GM12878 (cell line): ENCODE measurements around the gene DLX5. TPM values are rescaled to one million over a fixed set of nuclear protein-coding genes. Genes with fewer than 3 reads are reported as not detected.

Experiments
- ATAC-seq: fragments of 200-7000 bp; cut with Tn5 transposase; 3 replicates; pipeline ENCODE4 v1.9.1; 2020; ENCODE audit warnings: mild to moderate bottlenecking, moderate library complexity
- BruUV-seq: library from RNA; stranded (reverse); fragments of 400-500 nt; replicated peaks from 2 replicates; lab custom pipeline; 2021; lab: Mats Ljungman, UMichigan
- CTCF ChIA-PET: fragments of 300-600 bp; sonication (Branson Sonifier 250); formaldehyde crosslinking; extraction: SDS; loops from one replicate; lab custom pipeline; 2021; ENCODE audit warnings: inconsistent platforms; lab: Yijun Ruan, JAX
- POLR2A ChIA-PET: fragments of 350-600 bp; formaldehyde crosslinking; extraction: SDS; loops from one replicate; lab custom pipeline; 2021; ENCODE audit warnings: inconsistent platforms; lab: Charles Lee
- RAD21 ChIA-PET: fragments of 300-600 bp; sonication (Branson Sonifier 250); formaldehyde crosslinking; loops from one replicate; lab custom pipeline; 2023; ENCODE audit warnings: antibody characterized with exemption; ENCODE audit not compliant: unreplicated experiment; lab: Charles Lee
- SMC1A ChIA-PET: fragments of 300-600 bp; sonication (Branson Sonifier 250); formaldehyde crosslinking; loops from one replicate; lab custom pipeline; 2023; ENCODE audit not compliant: unreplicated experiment, uncharacterized antibody; lab: Charles Lee
- DNase-seq: peaks from one replicate; pipeline ENCODE4 v3.0.0-alpha.2; 2011; ENCODE audit warnings: low read depth, low spot score
- FAIRE-seq: peaks from 3 replicates; lab custom pipeline; 2011; peaks lifted over from hg19 to GRCh38; lab: Jason Lieb, UNC
- H2AFZ ChIP-seq: 2 replicates; pipeline ENCODE4 v1.6.0; 2011; ENCODE audit warnings: low read depth, low read length, control low read depth; ENCODE audit not compliant: control insufficient read depth
- H3K27ac ChIP-seq: 2 replicates; pipeline ENCODE4 v1.5.1; 2011; ENCODE audit warnings: control low read depth; ENCODE audit not compliant: control insufficient read depth, insufficient read depth
- H3K27me3 ChIP-seq, 2 experiments: replicated peaks in 1 of 2; 2 replicates each; pipeline versions ENCODE4 v1.6.0 to v1.6.1; 2011; ENCODE audit warnings: low read length in 1 of 2; ENCODE audit not compliant: control insufficient read depth in 2 of 2, insufficient read depth in 2 of 2
- H3K36me3 ChIP-seq, 2 experiments: 2 replicates each; pipeline ENCODE4 v1.5.1; 2011; ENCODE audit warnings: low read length in 1 of 2; ENCODE audit not compliant: control insufficient read depth in 2 of 2, insufficient read depth in 2 of 2
- H3K4me1 ChIP-seq: 2 replicates; pipeline ENCODE4 v1.6.1; 2011; ENCODE audit warnings: mild to moderate bottlenecking, low read length, moderate library complexity, mixed read lengths; ENCODE audit not compliant: control insufficient read depth, insufficient read depth
- H3K4me2 ChIP-seq: 2 replicates; pipeline ENCODE4 v1.6.0; 2011; ENCODE audit warnings: control low read depth; ENCODE audit not compliant: control insufficient read depth, insufficient read depth
- H3K4me3 ChIP-seq: fragments of 200-600 bp; sonication (generic); 2 replicates; pipeline ENCODE4 v1.5.1; 2016
- H3K79me2 ChIP-seq: 2 replicates; pipeline ENCODE4 v1.6.0; 2011; ENCODE audit warnings: low read length; ENCODE audit not compliant: control insufficient read depth, insufficient read depth
- H3K9ac ChIP-seq: 2 replicates; pipeline ENCODE4 v1.8.0; 2011; ENCODE audit warnings: low read length, control low read depth, mixed read lengths; ENCODE audit not compliant: control insufficient read depth, insufficient read depth
- H3K9me3 ChIP-seq: replicated peaks from 3 replicates; pipeline ENCODE4 v1.5.1; 2011; ENCODE audit warnings: mild to moderate bottlenecking, low read length; ENCODE audit not compliant: control insufficient read depth, insufficient read depth
- H4K20me1 ChIP-seq: 2 replicates; pipeline ENCODE4 v1.6.0; 2011; ENCODE audit not compliant: control insufficient read depth, insufficient read depth
- MTA2 ChIP-seq: fragments of 450-650 bp; IDR thresholded peaks from 2 replicates; pipeline ENCODE4 v1.6.1; 2016; ENCODE audit warnings: low read depth, mild to moderate bottlenecking, moderate library complexity
- MYB ChIP-seq: fragments of 150-350 bp; IDR thresholded peaks from 2 replicates; pipeline ENCODE4 v1.6.1; 2014; ENCODE audit warnings: mild to moderate bottlenecking, low read depth, low read length, borderline replicate concordance
- SIN3A ChIP-seq: IDR thresholded peaks from 2 replicates; pipeline ENCODE4 v1.6.1; 2012; ENCODE audit warnings: low read depth, low read length, improper control_type of control experiment
- TBL1XR1 ChIP-seq: IDR thresholded peaks from 2 replicates; pipeline ENCODE4 v1.6.1; 2012; ENCODE audit warnings: low read depth, low read length, improper control_type of control experiment
- WGBS: methylation state at CpG from one replicate; pipeline ENCODE4 v1.1.6; 2016; ENCODE audit warnings: low lambda C conversion rate; ENCODE audit not compliant: insufficient replicate concordance, insufficient coverage; ENCODE audit errors: missing lambda C conversion rate; 5-methylcytosine and 5-hydroxymethylcytosine counted together
- in situ Hi-C: fragments of 300-500 bp; cut with MboI; formaldehyde crosslinking; loops from 9 replicates; pipeline ENCODE4 v1.14.3; 2018; ENCODE audit warnings: mixed read lengths
- intact Hi-C: fragments of 100-400 bp; cut with micrococcal nuclease; formaldehyde crosslinking; loops from one replicate; pipeline ENCODE4 v1.14.2; 2022; ENCODE audit not compliant: unreplicated experiment
- polyA plus RNA-seq, 11 experiments: library from polyadenylated mRNA; depleted of rRNA in 4 of 11; unstranded in 6 of 11; stranded (reverse) in 5 of 11; fragments of >200 nt; fragmentation: Nextera tagmentation in 4 of 11; fragmentation: Illumina TruSeq in 1 of 11; extraction: Ambion mirVana in 4 of 11; extraction: Trizol in 1 of 11; gene quantifications; 1 replicate in 1 of 11; 2 replicates in 10 of 11; pipeline versions ENCODE4 v1.2.1 to v1.2.3, GENCODE V29; 2011 to 2016; ENCODE audit warnings: inconsistent platforms in 2 of 11, missing spikeins in 2 of 11, low read depth in 1 of 11
- total RNA-seq, 4 experiments: library from RNA; depleted of rRNA in 3 of 4; stranded (reverse); fragments of >200 nt in 3 of 4; fragmentation: Illumina TruSeq in 1 of 4; extraction: Trizol in 1 of 4; gene quantifications; 2 replicates each; pipeline versions ENCODE4 v1.2.1 to v1.2.3, GENCODE V29; 2013 to 2021

The DLX5 gene
- total and polyA plus RNA-seq, 10 of the 15 experiments (the other 5 are each of a cell fraction or from before 2014, with no cell fraction given), result not detected

DNA sequence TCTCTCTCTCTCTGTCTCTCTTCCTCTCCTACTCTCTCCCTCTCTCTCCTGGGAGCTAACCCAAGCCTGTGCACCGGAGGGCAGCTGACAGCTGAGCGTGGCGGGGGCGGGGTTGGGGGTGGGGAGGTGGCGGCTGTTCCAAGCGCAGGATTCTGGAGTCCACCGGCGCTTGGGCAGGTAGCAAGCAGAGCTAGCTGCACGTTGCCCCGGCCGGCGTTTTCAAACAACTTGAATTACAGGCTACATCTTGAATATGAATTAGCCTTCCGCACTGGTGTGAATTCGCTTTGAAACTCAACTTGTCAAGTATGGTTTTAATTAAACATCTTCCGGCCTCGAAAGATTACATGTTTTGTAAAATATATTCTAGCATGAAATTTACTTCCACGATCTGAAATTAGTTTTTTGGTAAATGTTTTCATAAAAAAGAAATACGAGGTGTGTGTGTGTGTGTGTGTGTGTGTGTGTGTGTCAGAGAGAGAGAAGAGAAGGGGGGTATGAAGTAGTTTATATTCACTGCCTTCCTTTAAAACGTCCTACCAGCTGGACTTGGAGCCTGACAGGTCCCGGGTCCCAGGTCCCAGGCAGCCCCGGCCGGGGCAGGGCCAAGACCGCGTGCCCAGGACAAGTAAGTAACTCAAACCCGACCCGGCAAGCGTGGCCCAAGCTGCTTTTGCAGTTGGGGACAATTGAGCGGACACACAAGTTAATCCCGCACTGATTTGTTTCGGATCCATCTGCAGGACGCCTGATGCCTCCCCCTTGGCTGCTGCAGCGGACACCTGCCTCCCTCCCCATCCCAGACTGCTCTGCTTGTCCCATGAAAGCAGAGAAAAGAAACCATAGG, 28.3 kb downstream of the DLX5 start:
- POLR2A ChIA-PET, result no interaction called here
- no peak for FAIRE-seq

DNA sequence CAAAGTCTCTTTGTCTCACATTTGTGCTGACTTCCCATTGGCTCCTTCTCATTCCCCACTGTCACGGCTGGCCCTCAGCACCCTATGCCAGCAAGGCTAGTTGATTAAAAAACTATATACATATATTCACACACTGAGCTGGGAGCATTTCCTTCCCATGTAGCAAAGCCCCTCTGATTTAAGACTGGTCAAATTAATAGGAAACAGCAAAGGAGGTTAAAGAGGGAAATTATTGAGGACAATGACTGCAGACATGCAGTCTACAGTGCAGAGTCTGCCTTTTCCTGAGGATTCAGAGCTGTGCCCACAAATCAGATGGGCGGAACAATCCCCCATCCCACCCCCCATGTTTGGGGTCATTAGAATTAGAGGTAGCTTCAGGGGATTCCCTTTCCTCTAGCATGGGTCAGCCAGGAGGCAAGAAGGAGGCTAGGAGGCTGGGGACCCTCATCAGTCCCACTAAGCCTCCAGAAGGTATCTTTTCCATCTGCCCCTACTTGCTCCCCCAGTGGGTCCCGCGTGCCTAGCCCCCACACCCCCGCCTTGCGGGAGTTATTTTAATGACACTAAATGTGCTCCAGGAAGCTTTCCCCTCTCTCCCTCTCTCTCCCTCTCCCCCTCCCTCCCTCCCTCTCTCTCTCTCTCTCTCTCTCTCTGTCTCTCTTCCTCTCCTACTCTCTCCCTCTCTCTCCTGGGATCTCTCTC, 29.1 kb downstream of the DLX5 start:
- CTCF ChIA-PET, result interaction anchor here (0.7 kb wide), 1 partner anchor 32 kb away, joined by 3 read pairs; no protein-coding TSS in a partner anchor

More for the DNA sequence above, 28.3 kb downstream of the DLX5 start:
- no peaks in the 10 kb centered on the region for H3K79me2 ChIP-seq
- no peak overlapping the region for H3K4me3 ChIP-seq
- no peak overlapping the region for H3K4me2 ChIP-seq
- 23% methylated on average over 29 of the region's 32 CpGs for WGBS
- H3K4me1 ChIP-seq, result no peaks in the 10 kb centered on the region
- ATAC-seq, result no peak
- no peak overlapping the region for H3K27ac ChIP-seq
- SMC1A ChIA-PET, result no interaction called here
- BruUV-seq, result no TSS peak
- H3K27me3 ChIP-seq, result peaks cover 17 to 24% of the 10 kb centered on the region in 2 experiments
- in situ Hi-C loops, result no loop called here
- no peak for TF ChIP-seq MTA2
- TF ChIP-seq SIN3A, result no peak
- H4K20me1 ChIP-seq, result no peaks in the 10 kb centered on the region; the same call in 1 of the 2 replicates
- no peak overlapping the region for H3K9ac ChIP-seq
- H3K9me3 ChIP-seq, result no peaks in the 10 kb centered on the region; the same call in 2 of the 3 replicates
- intact Hi-C loops, result no loop called here
- CTCF ChIA-PET, result no interaction called here
- DNase-seq, result no peak
- H2AFZ ChIP-seq, result no peak overlapping the region
- RAD21 ChIA-PET, result no interaction called here
- no peaks in the 10 kb centered on the region for H3K36me3 ChIP-seq

More for the DNA sequence above, 29.1 kb downstream of the DLX5 start:
- Histone ChIP-seq H3K9me3 (no peaks in the 10 kb centered on the region; the same call in 2 of the 3 replicates), H3K4me1 (no peaks in the 10 kb centered on the region), H3K36me3 (no peaks in the 10 kb centered on the region), H4K20me1 (no peaks in the 10 kb centered on the region; the same call in 1 of the 2 replicates), H2AFZ (no peak overlapping the region), H3K79me2 (no peaks in the 10 kb centered on the region), H3K4me3 (no peak overlapping the region), H3K9ac (no peak overlapping the region), H3K27me3 (peaks cover 15 to 23% of the 10 kb centered on the region in 2 experiments), H3K27ac (no peak overlapping the region), H3K4me2 (no peak overlapping the region)
- FAIRE-seq, result no peak
- TF ChIP-seq MYB, result no peak
- TF ChIP-seq TBL1XR1, result no peak
- SMC1A ChIA-PET, result no interaction called here
- no TSS peak for BruUV-seq
- 0% methylated on average over 2 of the region's 6 CpGs for WGBS
- intact Hi-C loops (no loop called here), in situ Hi-C loops (no loop called here)
- ATAC-seq, result no peak
- DNase-seq, result no peak
- POLR2A ChIA-PET, result no interaction called here
- RAD21 ChIA-PET, result no interaction called here
